ENCODE data around the gene IFT80.
"Not testable (repeated sequence)": the region's sequence is repeated elsewhere in the genome, so short reads cannot be mapped to it uniquely, and the experiment has no call there.

Gene IFT80

GRCh38 chr3:160257606-160258005 is 141.4 kb downstream of the IFT80 start:
- DNase-seq: no peak

GRCh38 chr3:160253298-160253697 is 145.7 kb downstream of the IFT80 start:
- DNase-seq: no peak

- DNase-seq: no peak
Measured at GRCh38 chr3:160247766-160248165, 151.3 kb downstream of the IFT80 start.

GRCh38 chr3:160245261-160245800 is 153.7 kb downstream of the IFT80 start:
- no peak for DNase-seq

GRCh38 chr3:160240719-160241118 is 158.3 kb downstream of the IFT80 start:
- not testable (repeated sequence) for DNase-seq

- DNase-seq: no peak
Measured at GRCh38 chr3:160232014-160232413, 167.0 kb downstream of the IFT80 start.

- no peak for DNase-seq
Measured at GRCh38 chr3:160227419-160227818, 171.6 kb downstream of the IFT80 start.

DNA sequence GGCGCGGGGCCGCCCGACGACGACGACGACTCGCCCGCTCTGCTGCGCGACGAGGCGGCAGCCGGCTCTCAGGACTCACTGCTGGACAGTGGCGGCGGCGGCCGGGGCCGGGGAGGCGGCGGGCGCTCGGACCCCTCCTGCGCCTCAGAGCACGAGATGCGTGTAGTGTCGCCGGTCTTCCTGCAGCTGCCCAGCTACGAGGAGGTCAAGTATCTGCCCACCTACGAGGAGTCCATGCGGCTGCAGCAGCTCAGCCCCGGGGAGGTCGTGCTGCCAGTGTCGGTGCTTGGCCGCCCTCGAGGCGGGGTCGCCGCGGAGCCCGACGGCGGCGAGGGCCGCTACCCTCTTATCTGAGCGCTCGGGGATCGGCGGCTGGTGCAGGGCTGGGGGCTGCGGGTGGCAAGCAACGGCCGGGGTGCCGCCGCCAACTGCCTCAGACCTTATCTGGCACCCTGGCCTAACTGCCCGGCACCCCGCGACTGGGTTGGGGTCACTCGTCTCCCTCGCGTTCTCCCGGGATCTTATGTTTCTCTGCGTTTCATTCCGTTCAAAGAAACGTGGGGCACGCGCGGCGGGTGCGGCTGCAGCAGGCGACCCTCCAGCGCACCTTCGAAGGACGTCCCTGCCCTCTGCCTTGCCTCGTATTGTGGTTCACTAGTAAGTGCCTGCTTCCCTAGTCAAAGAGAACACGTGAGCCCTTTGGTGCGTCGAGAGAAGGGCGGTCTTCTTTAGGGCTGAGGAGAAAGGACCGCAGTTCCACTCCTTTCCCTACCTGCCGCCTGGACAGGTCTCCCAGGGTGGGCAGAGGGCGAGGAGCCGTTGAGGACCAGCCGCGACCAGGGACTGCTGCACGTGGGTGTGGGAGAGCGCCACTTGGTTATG is 172.8 kb downstream of the IFT80 start:
- DNase-seq: no peak

DNA sequence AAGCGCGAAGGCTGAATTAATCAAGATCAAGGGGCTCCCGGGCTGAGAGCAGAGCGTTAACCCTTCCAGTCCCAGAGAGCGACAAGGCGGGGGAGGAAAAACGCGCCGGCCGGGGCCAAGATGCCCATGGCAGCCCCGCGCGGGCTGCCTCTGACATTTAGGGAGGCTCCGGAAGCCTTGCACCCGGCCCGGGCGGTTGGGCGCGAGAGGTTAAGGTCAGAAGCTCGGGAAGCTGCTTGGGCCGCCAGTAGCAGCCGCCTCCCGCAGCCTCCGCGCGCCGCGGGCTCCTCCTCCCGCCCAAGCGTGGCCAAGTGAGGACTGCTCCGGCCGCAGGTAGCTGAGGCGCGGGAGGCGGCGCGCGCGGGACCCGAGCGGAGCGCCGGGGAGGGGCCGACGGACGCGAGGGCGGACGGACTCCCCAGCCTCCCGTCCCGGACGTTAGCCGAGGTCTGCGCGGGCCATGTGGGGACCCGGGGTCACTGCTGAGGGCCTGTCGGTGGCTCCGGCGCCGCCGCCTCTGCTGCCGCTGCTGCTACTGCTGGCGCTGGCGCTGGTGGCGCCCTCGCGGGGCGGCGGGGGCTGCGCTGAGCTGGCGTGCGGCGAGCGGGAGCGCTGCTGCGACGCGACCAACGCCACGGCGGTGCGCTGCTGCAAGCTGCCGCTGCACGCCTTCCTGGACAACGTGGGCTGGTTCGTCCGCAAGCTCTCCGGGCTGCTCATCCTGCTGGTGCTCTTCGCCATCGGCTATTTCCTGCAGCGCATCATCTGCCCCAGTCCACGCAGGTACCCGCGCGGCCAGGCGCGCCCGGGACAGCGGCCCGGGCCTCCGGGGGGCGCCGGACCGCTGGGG is 173.6 kb downstream of the IFT80 start, which contains the start of gene C3orf80:
Gene C3orf80, plus strand, starts transcription at position 247 of the 850 bp plus-strand sequence. Its CDS starts 214 bp downstream, at position 461.
- no peak for DNase-seq

DNA sequence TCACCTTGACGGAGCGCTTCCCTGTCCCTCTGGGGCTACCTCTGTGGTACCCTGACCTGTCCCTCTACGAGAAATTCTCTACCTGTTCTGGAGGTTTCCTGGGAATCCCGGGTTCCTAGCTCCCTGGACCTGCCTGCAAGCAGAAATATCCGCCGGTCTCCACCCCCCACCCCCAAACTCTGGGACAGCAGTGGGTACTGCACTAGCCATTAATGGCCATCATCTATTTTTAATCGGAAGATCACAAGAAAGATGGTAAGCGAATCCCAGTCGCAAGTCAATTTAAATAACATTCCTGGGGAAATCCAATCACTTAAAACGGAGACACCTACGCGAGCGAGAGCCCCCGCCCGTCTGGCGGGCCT is 174.2 kb downstream of the IFT80 start:
- no peak for DNase-seq

DNA sequence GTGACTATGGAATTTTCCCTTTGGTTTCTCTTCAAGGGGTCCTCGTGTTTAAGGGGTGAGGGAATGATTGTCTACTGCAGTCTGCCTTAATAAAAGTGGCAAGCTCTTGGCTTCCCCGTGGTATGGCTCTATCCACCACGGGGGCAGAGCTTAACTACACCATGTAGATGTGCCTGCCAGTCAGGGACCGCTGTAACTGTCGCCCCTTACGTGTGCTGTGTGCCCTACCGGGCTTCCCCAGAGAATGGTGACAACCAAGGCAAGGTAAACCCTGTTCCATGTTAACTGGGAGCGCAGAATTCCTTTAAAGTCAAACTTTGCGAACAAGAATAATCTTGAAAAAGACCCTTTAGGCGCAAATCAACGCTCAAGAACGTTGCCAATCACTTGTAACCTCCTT is 174.8 kb downstream of the IFT80 start:
- no peak for DNase-seq

GRCh38 chr3:160221019-160221418 is 178.0 kb downstream of the IFT80 start:
- DNase-seq: no peak

DNA sequence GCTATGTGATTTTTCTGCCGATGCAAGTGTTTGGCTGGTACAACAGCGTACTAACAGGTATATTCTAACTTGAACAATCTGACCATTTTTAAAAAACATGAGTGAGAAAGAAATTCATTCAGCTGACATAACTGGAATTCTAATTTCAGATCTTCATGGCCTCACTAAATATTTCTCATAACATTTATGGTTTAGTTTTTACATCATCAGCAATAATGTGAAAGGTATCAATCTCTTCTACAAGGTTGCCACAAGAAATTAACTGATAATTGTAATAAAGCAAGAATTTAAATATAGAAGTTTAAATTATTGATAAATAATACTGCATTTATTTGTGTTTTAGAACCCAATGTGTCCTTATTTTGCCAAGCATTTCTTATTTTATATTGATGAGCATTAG is 179.0 kb downstream of the IFT80 start:
- DNase-seq: no peak

GRCh38 chr3:160218136-160218535 is 180.9 kb downstream of the IFT80 start:
- DNase-seq: no peak

DNA sequence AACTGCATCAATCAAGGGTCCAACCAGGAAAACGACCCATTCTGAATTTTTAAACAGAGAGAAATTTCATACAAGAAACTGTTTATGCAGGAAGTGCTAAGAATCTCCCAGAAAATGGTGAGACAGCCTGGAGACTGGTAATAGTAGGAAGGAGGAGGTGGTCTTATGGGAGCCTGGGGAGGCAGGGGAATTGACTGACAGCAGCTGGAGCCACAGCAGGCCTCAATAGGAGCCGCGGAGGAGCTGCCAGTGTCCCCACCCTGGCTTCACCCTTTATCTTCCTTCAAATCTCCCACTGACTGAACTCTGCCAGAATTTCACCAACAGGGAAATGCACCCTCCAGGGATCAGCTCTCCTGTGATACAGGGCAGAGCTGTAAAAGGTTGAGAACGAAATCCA is 181.3 kb downstream of the IFT80 start:
- DNase-seq: no peak

DNA sequence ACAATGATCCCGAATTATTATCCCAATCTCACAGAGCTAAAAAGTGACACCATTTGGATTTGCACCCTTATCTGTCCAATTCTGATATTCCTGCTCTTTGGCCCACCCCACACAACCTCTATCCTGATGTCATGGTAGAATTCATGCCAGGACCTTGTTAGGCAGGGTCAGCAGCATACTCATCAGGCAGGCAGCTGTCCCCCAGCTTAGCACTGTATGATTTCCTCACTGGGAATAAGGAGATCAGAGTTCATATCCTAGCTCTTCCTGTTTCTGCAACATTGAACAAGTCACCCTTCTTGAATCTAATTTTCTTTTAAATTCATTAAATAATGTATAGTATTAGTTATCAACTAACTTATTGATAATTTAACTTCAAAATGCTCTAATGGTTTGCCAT is 185.8 kb downstream of the IFT80 start:
- DNase-seq: no peak

- no peak for DNase-seq
Measured at GRCh38 chr3:160210799-160211221, 188.2 kb downstream of the IFT80 start.

DNA sequence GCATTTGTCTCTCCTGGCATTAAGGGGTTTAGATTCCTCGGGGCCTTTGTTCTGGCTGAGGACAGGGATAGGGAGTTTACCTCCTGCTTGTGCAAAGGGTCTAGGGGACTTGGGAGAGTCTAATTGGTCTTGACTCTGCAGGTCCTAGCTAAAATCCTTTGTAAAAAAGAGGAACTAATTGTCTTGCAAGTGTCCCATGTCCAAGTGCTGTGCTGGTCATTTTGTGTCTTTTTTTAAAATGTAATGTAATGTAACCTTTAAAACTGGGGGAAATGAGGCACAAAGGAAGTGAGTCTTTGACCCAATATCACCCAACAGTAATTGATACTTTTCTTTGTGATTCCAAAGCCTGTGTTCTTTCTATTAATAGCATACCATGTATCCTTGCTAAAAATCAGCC is 188.7 kb downstream of the IFT80 start:
- no peak for DNase-seq

All from cortex of kidney (tissue), 1 donor.